PC-3 (cell line): ENCODE data around the gene KNL1. TPM values are rescaled to one million over a fixed set of nuclear protein-coding genes. Genes with fewer than 3 reads are reported as not detected.

Source experiments
- ATAC-seq: fragments of 200-7000 bp; cut with Tn5 transposase; 2 replicates; pipeline ENCODE4 v1.9.1; 2020; ENCODE audit warnings: mild to moderate bottlenecking, moderate library complexity
- Bru-seq: library from RNA; stranded (reverse); fragments of 400-500 nt; gene quantifications from one replicate; lab custom pipeline; 2021; lab: Mats Ljungman, UMichigan
- BruChase-seq, 2 experiments: library from RNA; stranded (reverse); fragments of 400-500 nt; gene quantifications; one replicate each; lab custom pipeline; 2021; lab: Mats Ljungman, UMichigan
- BruUV-seq: library from RNA; stranded (reverse); fragments of 400-500 nt; replicated peaks from 2 replicates; lab custom pipeline; 2021; lab: Mats Ljungman, UMichigan
- CTCF ChIA-PET: fragments of 300-600 bp; sonication (Branson Sonifier 250); formaldehyde crosslinking; loops from one replicate; lab custom pipeline; 2022; ENCODE audit warnings: antibody characterized with exemption; lab: Charles Lee
- POLR2A ChIA-PET: fragments of 300-600 bp; sonication (Branson Sonifier 250); formaldehyde crosslinking; loops from one replicate; lab custom pipeline; 2022; ENCODE audit warnings: antibody characterized with exemption; ENCODE audit not compliant: unreplicated experiment; lab: Charles Lee
- DNase-seq: peaks from one replicate; pipeline ENCODE4 v3.0.0-alpha.2; 2015
- H2AFZ ChIP-seq: fragments of 300-600 bp; sonication (generic); 2 replicates; pipeline ENCODE4 v1.6.0; 2016; ENCODE audit warnings: antibody characterized with exemption, low read length
- H3F3A ChIP-seq: fragments of 300-600 bp; sonication (generic); one replicate; pipeline ENCODE4 v1.6.0; 2017; ENCODE audit warnings: antibody characterized with exemption, low read length, control low read depth, mild to moderate bottlenecking; ENCODE audit not compliant: unreplicated experiment
- H3K27ac ChIP-seq: fragments of 300-600 bp; sonication (generic); 2 replicates; pipeline ENCODE4 v1.5.1; 2016; ENCODE audit warnings: mild to moderate bottlenecking, low read length
- H3K27me3 ChIP-seq: fragments of 300-600 bp; sonication (generic); 2 replicates; pipeline ENCODE4 v1.6.1; 2016; ENCODE audit warnings: low read length, mixed read lengths
- H3K36me3 ChIP-seq: fragments of 300-600 bp; sonication (generic); 2 replicates; pipeline ENCODE4 v1.6.1; 2016; ENCODE audit warnings: low read depth, mixed run types, low read length, mixed read lengths
- H3K4me1 ChIP-seq: fragments of 300-600 bp; sonication (generic); 2 replicates; pipeline ENCODE4 v1.5.1; 2016; ENCODE audit warnings: low read length; ENCODE audit not compliant: insufficient read depth
- H3K4me2 ChIP-seq: fragments of 300-600 bp; sonication (generic); 2 replicates; pipeline ENCODE4 v1.6.0; 2016; ENCODE audit warnings: low read length
- H3K4me3 ChIP-seq: fragments of 300-600 bp; sonication (generic); 2 replicates; pipeline ENCODE4 v1.5.1; 2016; ENCODE audit warnings: mild to moderate bottlenecking, low read length, mixed read lengths
- H3K79me2 ChIP-seq: fragments of 300-600 bp; sonication (generic); 2 replicates; pipeline ENCODE4 v1.6.1; 2017; ENCODE audit warnings: low read length, mixed read lengths
- H3K9ac ChIP-seq: fragments of 300-600 bp; sonication (generic); 2 replicates; pipeline ENCODE4 v1.6.0; 2016; ENCODE audit warnings: mild to moderate bottlenecking, low read length
- H3K9me2 ChIP-seq: fragments of 300-600 bp; sonication (generic); replicated peaks from 2 replicates; pipeline ENCODE4 v1.6.1; 2016; ENCODE audit warnings: mixed run types, low read length, mixed read lengths
- H3K9me3 ChIP-seq: fragments of 300-600 bp; sonication (generic); 2 replicates; pipeline ENCODE4 v1.6.1; 2016; ENCODE audit warnings: low read length, mixed read lengths
- H4K20me1 ChIP-seq: fragments of 300-600 bp; sonication (generic); 2 replicates; pipeline ENCODE4 v1.6.1; 2016; ENCODE audit warnings: low read length, mixed read lengths
- EZH2 ChIP-seq: fragments of 300-600 bp; sonication (generic); IDR thresholded peaks from one replicate; pipeline ENCODE4 v1.6.1; 2017; ENCODE audit warnings: antibody characterized with exemption, mild to moderate bottlenecking, low read length; ENCODE audit not compliant: unreplicated experiment
- EZH2phosphoT487 ChIP-seq: fragments of 300-600 bp; sonication (generic); IDR thresholded peaks from 2 replicates; pipeline ENCODE4 v1.6.1; 2018; ENCODE audit warnings: mild to moderate bottlenecking, antibody characterized with exemption, low read length, borderline replicate concordance
- intact Hi-C: fragments of 100-400 bp; cut with micrococcal nuclease; formaldehyde crosslinking; loops from 2 replicates; pipeline ENCODE4 v1.9.0; 2023
- long read RNA-seq: library from polyadenylated mRNA; unstranded; transcript quantifications from one replicate; pipeline ENCODE4 v2.0.0, GENCODE V29; 2021; ENCODE audit not compliant: unreplicated experiment
- total RNA-seq: library from RNA; depleted of rRNA; stranded (reverse); fragments of >200 nt; gene quantifications from 2 replicates; pipeline ENCODE4 v1.2.3, GENCODE V29; 2014; rRNA removed
- TF ChIP-seq, protein P1 (sequence below): fragments of 300-600 bp; sonication (generic); conservative IDR thresholded peaks from 2 replicates; pipeline ENCODE4 v1.5.1; 2017; ENCODE audit warnings: antibody characterized with exemption, low read depth, mild to moderate bottlenecking, low read length

KNL1 gene, protein sequence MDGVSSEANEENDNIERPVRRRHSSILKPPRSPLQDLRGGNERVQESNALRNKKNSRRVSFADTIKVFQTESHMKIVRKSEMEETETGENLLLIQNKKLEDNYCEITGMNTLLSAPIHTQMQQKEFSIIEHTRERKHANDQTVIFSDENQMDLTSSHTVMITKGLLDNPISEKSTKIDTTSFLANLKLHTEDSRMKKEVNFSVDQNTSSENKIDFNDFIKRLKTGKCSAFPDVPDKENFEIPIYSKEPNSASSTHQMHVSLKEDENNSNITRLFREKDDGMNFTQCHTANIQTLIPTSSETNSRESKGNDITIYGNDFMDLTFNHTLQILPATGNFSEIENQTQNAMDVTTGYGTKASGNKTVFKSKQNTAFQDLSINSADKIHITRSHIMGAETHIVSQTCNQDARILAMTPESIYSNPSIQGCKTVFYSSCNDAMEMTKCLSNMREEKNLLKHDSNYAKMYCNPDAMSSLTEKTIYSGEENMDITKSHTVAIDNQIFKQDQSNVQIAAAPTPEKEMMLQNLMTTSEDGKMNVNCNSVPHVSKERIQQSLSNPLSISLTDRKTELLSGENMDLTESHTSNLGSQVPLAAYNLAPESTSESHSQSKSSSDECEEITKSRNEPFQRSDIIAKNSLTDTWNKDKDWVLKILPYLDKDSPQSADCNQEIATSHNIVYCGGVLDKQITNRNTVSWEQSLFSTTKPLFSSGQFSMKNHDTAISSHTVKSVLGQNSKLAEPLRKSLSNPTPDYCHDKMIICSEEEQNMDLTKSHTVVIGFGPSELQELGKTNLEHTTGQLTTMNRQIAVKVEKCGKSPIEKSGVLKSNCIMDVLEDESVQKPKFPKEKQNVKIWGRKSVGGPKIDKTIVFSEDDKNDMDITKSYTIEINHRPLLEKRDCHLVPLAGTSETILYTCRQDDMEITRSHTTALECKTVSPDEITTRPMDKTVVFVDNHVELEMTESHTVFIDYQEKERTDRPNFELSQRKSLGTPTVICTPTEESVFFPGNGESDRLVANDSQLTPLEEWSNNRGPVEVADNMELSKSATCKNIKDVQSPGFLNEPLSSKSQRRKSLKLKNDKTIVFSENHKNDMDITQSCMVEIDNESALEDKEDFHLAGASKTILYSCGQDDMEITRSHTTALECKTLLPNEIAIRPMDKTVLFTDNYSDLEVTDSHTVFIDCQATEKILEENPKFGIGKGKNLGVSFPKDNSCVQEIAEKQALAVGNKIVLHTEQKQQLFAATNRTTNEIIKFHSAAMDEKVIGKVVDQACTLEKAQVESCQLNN (N-terminal part only)
- total RNA-seq, result 33.5 and 33.8 TPM in 2 replicates
- percentile 62 among the genes with signal in this experiment for Bru-seq, nascent RNA
- percentile 73 among the genes with signal in this experiment for BruChase-seq, experiment 1, labeled RNA remaining after a 6-hour chase
- BruChase-seq, experiment 2, labeled RNA remaining after a 2-hour chase, result percentile 43 among the genes with signal in this experiment
- long read RNA-seq, full-length matches to known transcripts, result 3 of 8 reads
- long read RNA-seq, partial matches to known transcripts, result 2 of 8 reads
- long read RNA-seq, other reads (novel, unspliced or antisense), result 3 of 8 reads

DNA sequence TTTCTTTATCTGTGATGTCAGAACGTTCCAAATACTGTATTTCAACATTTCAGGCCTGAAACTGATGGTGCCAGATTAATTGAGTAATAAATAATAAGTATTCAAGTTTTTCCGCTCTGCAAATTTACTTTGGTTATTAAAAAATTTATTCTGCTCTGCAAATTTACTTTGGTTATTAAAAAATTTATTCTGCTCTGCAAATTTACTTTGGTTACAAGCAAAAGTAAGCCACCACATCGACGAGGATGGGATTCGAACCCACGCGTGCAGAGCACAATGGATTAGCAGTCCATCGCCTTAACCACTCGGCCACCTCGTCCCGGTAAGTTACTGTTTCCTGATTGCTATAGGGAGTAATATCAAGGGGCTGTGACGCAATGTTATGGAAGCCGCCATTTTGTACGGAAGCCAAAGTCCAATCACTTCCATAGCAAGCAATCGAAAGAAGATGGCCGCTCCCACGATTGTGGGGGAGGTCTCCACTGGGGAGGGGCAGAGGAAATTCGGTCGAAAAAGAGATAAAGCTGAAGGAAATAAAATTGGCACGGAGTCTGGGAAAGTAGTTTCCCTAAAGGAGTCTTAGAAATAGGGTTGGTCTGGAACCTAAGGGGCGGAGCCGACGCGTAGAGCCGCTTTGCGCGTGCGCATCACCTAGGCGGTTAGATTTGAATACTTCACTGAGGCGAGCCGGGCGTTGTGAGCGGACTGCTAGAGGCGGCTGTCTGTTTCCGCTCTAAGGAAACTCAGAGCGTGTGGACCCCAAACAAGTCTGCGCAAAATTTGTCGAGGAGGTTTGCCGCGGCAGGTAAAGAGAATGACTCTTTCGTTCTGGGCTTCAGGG, at the start of gene KNL1:
TSS of gene KNL1 (plus strand) at position 662 of the 841 bp plus-strand sequence. CDS start 8,683 bp downstream, outside the sequence.
- CTCF ChIA-PET, result no interaction called here
- peak within 1 kb of the TSS; percentile 98 for H3K4me3 ChIP-seq
- ATAC-seq (peak; percentile 74), DNase-seq (peak; percentile 97)
- H3K27ac ChIP-seq, result peak within 1 kb of the TSS; percentile 85
- intact Hi-C loops, result loop anchor here (2.0 to 10.0 kb wide), 4 partner anchors 85 to 301 kb away; partner anchors contain the start of genes RAD51 and VPS18
- H3K9me3 ChIP-seq, result no peaks in the 10 kb centered on the region
- BruUV-seq, result no TSS peak
- no peaks in the 10 kb centered on the region for H4K20me1 ChIP-seq
- H3F3A ChIP-seq, result no peaks in the 10 kb centered on the region
- H2AFZ ChIP-seq, result peak within 1 kb of the TSS; percentile 95
- no peaks in the 10 kb centered on the region for H3K36me3 ChIP-seq
- TF ChIP-seq EZH2 (no peak), EZH2phosphoT487 (no peak)
- TF ChIP-seq, protein P1, sequence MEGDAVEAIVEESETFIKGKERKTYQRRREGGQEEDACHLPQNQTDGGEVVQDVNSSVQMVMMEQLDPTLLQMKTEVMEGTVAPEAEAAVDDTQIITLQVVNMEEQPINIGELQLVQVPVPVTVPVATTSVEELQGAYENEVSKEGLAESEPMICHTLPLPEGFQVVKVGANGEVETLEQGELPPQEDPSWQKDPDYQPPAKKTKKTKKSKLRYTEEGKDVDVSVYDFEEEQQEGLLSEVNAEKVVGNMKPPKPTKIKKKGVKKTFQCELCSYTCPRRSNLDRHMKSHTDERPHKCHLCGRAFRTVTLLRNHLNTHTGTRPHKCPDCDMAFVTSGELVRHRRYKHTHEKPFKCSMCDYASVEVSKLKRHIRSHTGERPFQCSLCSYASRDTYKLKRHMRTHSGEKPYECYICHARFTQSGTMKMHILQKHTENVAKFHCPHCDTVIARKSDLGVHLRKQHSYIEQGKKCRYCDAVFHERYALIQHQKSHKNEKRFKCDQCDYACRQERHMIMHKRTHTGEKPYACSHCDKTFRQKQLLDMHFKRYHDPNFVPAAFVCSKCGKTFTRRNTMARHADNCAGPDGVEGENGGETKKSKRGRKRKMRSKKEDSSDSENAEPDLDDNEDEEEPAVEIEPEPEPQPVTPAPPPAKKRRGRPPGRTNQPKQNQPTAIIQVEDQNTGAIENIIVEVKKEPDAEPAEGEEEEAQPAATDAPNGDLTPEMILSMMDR, result no peak
- H3K9ac ChIP-seq, result peak within 1 kb of the TSS; percentile 84
- H3K27me3 ChIP-seq, result no peaks in the 10 kb centered on the region
- H3K9me2 ChIP-seq, result no peaks in the 10 kb centered on the region
- POLR2A ChIA-PET, result no interaction called here
- H3K79me2 ChIP-seq, result peaks cover 47% of the 10 kb centered on the region
- peaks cover 17% of the 10 kb centered on the region; the same call in 1 of the 2 replicates for H3K4me1 ChIP-seq
- peak within 1 kb of the TSS; percentile 87 for H3K4me2 ChIP-seq

DNA sequence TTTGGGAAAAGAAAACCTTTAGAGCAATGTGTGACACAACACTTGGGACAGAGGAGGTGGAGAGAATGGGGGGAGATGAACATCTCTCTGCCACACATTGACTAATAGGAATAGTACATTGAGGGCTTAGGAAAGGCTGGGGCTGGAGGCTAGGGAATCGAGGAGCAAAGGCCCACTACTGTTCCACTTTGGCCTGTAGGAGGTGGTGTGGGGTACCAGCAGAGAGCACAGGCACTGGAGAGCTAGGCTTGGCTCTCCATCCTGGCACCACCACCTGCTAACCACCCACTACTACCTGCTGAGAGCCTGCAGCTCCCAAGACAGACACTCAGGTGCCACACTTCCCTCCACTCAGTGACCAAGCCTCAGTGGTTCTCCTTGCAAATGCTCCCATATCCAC, 48.6 kb upstream of the KNL1 start:
- Histone ChIP-seq H2AFZ (no peak overlapping the region), H3K27me3 (no peaks in the 10 kb centered on the region), H3K79me2 (no peaks in the 10 kb centered on the region), H3K4me2 (no peak overlapping the region), H3F3A (no peaks in the 10 kb centered on the region), H3K4me1 (no peaks in the 10 kb centered on the region), H3K27ac (no peak overlapping the region), H3K9ac (no peak overlapping the region), H4K20me1 (no peaks in the 10 kb centered on the region), H3K9me2 (no peaks in the 10 kb centered on the region), H3K36me3 (0 out of 2 replicates have a peak, but pooled peaks cover 3% of the 10 kb centered on the region), H3K9me3 (no peaks in the 10 kb centered on the region), H3K4me3 (no peak overlapping the region)
- POLR2A ChIA-PET, result no interaction called here
- CTCF ChIA-PET, result interaction anchor here (0.6 kb wide), 1 partner anchor 19 kb away, joined by 4 read pairs; the partner anchor contains the start of gene CCDC32
- no peak for DNase-seq
- ATAC-seq, result no peak
- intact Hi-C loops, result no loop called here
- TF ChIP-seq, protein P1, result 0 out of 2 replicates have a peak, but pooled peaks have one; percentile 22
- no peak for TF ChIP-seq EZH2
- BruUV-seq, result no TSS peak
